Ishikawa (cell line): ENCODE results near the gene SLC38A11.

Experiments used
- CEBPB ChIP-seq: IDR thresholded peaks from 2 replicates; pipeline ENCODE4 v1.6.1; 2012
- CREB1 ChIP-seq: IDR thresholded peaks from 2 replicates; pipeline ENCODE4 v1.6.1; 2012; ENCODE audit warnings: low read depth
- EGR1 ChIP-seq: IDR thresholded peaks from 2 replicates; pipeline ENCODE4 v1.6.1; 2012
- EP300 ChIP-seq: IDR thresholded peaks from 2 replicates; pipeline ENCODE4 v1.6.1; 2012; ENCODE audit warnings: borderline replicate concordance
- FOXM1 ChIP-seq: IDR thresholded peaks from 2 replicates; pipeline ENCODE4 v1.6.1; 2012; ENCODE audit warnings: low read depth, borderline replicate concordance
- MAX ChIP-seq: IDR thresholded peaks from 2 replicates; pipeline ENCODE4 v1.6.1; 2012
- NFIC ChIP-seq: IDR thresholded peaks from 2 replicates; pipeline ENCODE4 v1.6.1; 2012
- RAD21 ChIP-seq: IDR thresholded peaks from 2 replicates; pipeline ENCODE4 v1.6.1; 2012; ENCODE audit warnings: low read depth
- REST ChIP-seq: IDR thresholded peaks from 2 replicates; pipeline ENCODE4 v1.6.1; 2012; ENCODE audit warnings: low read depth, mild to moderate bottlenecking
- TAF1 ChIP-seq: IDR thresholded peaks from 2 replicates; pipeline ENCODE4 v1.6.1; 2012; ENCODE audit warnings: low read depth, mild to moderate bottlenecking
- TCF12 ChIP-seq: IDR thresholded peaks from 2 replicates; pipeline ENCODE4 v1.6.1; 2012; ENCODE audit warnings: low read depth
- TEAD4 ChIP-seq: IDR thresholded peaks from 2 replicates; pipeline ENCODE4 v1.6.1; 2012
- USF1 ChIP-seq: IDR thresholded peaks from 2 replicates; pipeline ENCODE4 v1.6.1; 2012
- YY1 ChIP-seq: IDR thresholded peaks from 2 replicates; pipeline ENCODE4 v1.6.1; 2012; ENCODE audit warnings: low read depth
- ZBTB7A ChIP-seq: IDR thresholded peaks from 2 replicates; pipeline ENCODE4 v1.6.1; 2012; ENCODE audit warnings: low read depth

SLC38A11 gene

GRCh38 chr2:164910101-164910899 lies 45.0 kb downstream of the SLC38A11 start:
- no peak for TF ChIP-seq CEBPB
- TF ChIP-seq ZBTB7A, result no peak
- no peak for TF ChIP-seq TCF12
- TF ChIP-seq YY1, result no peak
- no peak for TF ChIP-seq FOXM1
- no peak for TF ChIP-seq REST
- no peak for TF ChIP-seq USF1
- no peak for TF ChIP-seq MAX

DNA sequence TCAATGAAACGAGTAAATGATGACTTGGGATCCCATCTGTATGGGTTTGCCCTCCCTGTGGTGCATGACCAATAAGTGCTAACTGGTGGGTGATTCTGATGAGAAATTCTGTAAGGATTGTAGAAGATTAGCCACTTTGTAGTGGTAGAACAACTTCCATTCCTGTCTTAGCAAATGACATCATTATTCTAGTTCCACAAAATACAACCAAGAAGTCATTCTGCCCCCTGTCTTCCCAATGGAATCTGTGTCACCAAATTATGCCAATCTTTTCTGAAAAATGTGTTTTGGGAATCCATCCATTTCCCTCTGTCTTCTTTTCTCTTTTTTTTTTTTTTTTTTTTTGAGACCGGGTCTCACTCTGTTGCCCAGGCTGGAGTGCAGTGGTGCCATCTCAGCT lies 48.4 kb downstream of the SLC38A11 start:
- no peak for TF ChIP-seq EP300
- no peak for TF ChIP-seq NFIC
- no peak for TF ChIP-seq REST
- no peak for TF ChIP-seq ZBTB7A
- no peak for TF ChIP-seq CREB1
- no peak for TF ChIP-seq TCF12
- no peak for TF ChIP-seq MAX
- TF ChIP-seq YY1, result no peak
- no peak for TF ChIP-seq CEBPB
- TF ChIP-seq USF1, result no peak
- TF ChIP-seq TEAD4, result no peak
- no peak for TF ChIP-seq RAD21
- TF ChIP-seq EGR1, result no peak
- TF ChIP-seq TAF1, result no peak
- no peak for TF ChIP-seq FOXM1

- TF ChIP-seq TEAD4 (no peak), TAF1 (no peak), NFIC (no peak), RAD21 (no peak), TCF12 (no peak), EGR1 (no peak), FOXM1 (no peak), USF1 (no peak), CREB1 (no peak), EP300 (no peak), CEBPB (no peak), ZBTB7A (no peak), MAX (no peak), REST (no peak)
Observed at GRCh38 chr2:164905307-164905706, 50.0 kb downstream of the SLC38A11 start.

DNA sequence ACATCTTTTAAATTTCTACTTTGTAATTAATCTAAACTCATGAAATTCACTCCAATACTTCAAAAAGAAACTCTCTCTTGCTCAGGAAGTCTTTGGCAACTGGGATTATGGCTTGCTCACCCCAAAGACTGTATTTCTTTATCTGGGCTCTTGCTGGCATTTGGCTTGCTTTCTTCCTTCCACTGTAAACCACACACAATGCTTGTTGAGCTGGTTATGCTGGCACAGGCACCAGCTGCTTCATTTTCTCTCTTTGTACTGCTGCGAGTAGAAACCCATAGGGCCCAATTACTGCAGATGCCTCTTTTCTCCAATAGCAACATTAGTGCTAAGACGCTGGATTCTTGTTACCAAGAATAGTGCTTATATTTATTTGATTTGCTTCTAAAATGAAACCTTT lies 51.4 kb downstream of the SLC38A11 start:
- TF ChIP-seq EP300 (no peak), RAD21 (no peak), CEBPB (no peak), FOXM1 (no peak), MAX (no peak), TCF12 (no peak), USF1 (no peak), ZBTB7A (no peak), CREB1 (no peak), YY1 (no peak), NFIC (no peak), TAF1 (no peak), TEAD4 (no peak), EGR1 (no peak)
